ENCODE measurements around the gene MRPS12.
"Not testable (repeated sequence)": the region's sequence is repeated elsewhere in the genome, so short reads cannot be mapped to it uniquely, and the experiment has no call there.

Gene MRPS12

GRCh38 chr19:38930776-38931520 is at the start of gene MRPS12:
Gene MRPS12, plus strand, starts transcription at chr19:38930944. Its CDS starts 351 bp downstream, at chr19:38931295.
- in situ Hi-C loops (cut with HindIII; ENCODE audit: low sequenced_read_pairs) = no loop called here

- in situ Hi-C loops (cut with HindIII; ENCODE audit: low sequenced_read_pairs) = no loop called here
Measured at GRCh38 chr19:38883286-38883685, 47.5 kb upstream of the MRPS12 start.

DNA sequence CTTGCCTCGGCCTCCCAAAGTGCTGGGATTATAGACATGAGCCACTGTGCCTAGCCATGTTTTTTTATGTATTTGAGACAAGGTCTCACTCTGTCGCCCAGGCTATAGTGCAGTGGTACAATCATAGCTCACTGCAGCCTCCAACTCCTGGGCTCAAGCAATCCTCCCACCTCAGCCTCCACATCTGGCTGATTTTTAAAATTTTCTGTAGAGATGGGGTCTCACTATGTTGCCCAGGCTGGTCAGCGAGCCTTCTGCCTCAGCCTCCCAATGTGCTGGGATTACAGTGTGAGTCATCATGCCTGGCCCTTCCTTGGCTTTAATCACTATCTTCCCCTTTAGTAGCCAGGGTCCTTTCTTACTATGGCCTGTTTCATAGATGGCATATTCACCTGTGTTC is 46.1 kb upstream of the MRPS12 start:
- in situ Hi-C loops (cut with HindIII; ENCODE audit: low sequenced_read_pairs) = not testable (repeated sequence)

- in situ Hi-C loops (cut with HindIII; ENCODE audit: low sequenced_read_pairs) = no loop called here
Measured at GRCh38 chr19:38888876-38889275, 41.9 kb upstream of the MRPS12 start.

GRCh38 chr19:38889803-38890202 is 40.9 kb upstream of the MRPS12 start:
- in situ Hi-C loops (cut with HindIII; ENCODE audit: low sequenced_read_pairs) = no loop called here

DNA sequence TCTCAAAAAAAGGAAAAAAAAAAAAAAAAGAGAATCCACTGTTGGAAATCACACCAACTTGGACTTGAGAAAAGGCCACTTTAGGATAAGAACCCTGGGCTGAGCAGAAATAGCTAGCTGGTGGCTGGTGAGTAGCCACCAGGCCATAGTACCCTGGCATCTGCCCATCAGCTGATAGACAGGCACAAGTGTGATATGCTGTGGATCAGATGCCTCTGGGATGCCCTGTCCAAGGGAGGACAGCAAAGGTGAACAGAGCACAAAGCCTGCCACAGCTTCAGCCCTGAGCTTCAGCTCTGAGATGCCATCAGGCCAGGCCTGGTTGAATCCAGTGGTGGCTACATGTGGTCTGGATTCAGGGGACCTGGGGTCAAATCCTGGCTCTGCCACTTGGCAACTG is 40.1 kb upstream of the MRPS12 start:
- in situ Hi-C loops (cut with HindIII; ENCODE audit: low sequenced_read_pairs) = no loop called here

GRCh38 chr19:38891771-38892170 is 39.0 kb upstream of the MRPS12 start:
- in situ Hi-C loops (cut with HindIII; ENCODE audit: low sequenced_read_pairs) = no loop called here

GRCh38 chr19:38892841-38893240 is 37.9 kb upstream of the MRPS12 start:
- in situ Hi-C loops (cut with HindIII; ENCODE audit: low sequenced_read_pairs) = no loop called here

- in situ Hi-C loops (cut with HindIII; ENCODE audit: low sequenced_read_pairs) = no loop called here
Measured at GRCh38 chr19:38893341-38893771, 37.4 kb upstream of the MRPS12 start.

DNA sequence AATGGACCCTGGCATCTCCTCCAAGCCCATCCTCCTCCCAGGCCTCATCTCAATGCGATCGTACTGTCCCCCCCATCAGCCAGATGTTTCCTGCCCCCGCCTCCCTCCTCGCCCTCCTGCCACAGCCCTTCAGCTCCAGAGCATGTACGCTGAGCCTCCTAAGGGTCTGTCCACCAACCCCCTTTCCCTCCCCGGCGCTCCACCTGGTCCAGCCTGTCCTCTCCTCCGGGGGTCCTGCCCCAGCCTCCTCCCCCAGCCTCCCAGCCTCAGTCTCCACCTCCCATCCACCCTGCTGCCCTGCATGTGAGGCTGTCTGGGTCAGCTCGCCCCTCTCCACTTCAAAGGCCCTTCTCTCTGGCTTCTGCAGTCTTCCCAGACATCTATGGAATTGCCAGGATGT is 35.8 kb upstream of the MRPS12 start:
- in situ Hi-C loops (cut with HindIII; ENCODE audit: low sequenced_read_pairs) = no loop called here

GRCh38 chr19:38898788-38899446 is 31.8 kb upstream of the MRPS12 start:
- in situ Hi-C loops (cut with HindIII; ENCODE audit: low sequenced_read_pairs) = no loop called here

DNA sequence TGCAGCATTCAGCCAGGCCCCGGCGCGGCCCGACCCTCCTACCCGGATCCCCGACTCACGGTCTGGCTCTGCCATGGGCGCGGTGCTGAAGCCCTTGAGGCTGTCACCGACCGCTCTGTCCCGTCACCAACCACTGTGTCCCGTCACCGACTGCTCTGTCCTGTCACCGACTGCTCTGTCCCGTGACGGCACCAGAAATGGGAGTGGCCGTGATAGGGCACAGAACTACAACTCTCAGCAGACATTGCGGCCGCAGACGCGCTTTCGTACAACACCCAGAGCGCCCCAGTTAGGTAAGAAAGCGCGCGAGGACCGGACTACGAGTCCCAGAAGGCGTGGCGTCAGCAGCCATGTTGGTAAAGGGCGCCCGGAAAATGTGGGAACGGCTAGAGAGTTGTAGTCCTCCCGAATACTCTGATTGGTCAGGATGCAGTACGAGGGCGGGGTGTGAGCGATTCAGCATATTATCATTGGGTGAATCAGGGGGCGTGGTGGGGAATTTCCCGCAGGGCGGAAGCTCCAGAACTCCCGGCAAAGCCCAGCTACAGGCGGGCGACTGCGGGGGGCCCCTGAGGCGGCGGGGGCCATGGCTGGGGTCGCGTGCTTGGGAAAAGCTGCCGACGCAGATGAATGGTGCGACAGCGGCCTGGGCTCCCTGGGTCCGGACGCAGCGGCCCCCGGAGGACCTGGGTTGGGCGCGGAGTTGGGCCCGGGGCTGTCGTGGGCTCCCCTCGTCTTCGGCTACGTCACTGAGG is 31.1 kb upstream of the MRPS12 start, which contains the start of the genes NFKBIB and SIRT2:
TSS of gene NFKBIB (plus strand) at position 523 of the 755 bp plus-strand sequence. CDS start at position 587, 64 bp downstream.
TSS of gene SIRT2 (minus strand) at position 172 of the 755 bp plus-strand sequence. CDS start at position 75, 97 bp downstream.
- in situ Hi-C loops (cut with HindIII; ENCODE audit: low sequenced_read_pairs) = no loop called here

- in situ Hi-C loops (cut with HindIII; ENCODE audit: low sequenced_read_pairs) = no loop called here
Measured at GRCh38 chr19:38900202-38900629, 30.5 kb upstream of the MRPS12 start.

DNA sequence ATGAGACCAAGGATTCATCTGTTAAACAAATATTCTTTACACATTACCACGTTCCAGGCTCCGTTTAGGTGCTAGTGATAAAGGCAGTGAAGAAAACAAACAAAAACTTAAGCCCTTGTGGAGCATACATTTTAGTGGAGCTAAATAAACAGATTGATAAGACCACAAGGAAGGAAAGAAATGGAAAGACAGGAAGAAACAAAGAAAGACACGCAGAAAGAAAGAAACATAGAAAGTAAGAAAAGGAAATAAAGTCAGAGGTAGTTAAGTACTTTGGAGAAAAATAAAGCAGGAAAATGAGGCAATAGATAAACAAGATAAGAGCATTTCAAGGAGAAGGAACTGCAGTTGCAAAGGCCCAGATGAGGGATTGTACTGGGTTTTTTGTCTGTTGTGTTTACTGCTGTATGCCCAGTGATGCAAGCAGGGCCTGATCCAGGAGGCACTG is 30.0 kb upstream of the MRPS12 start:
- in situ Hi-C loops (cut with HindIII; ENCODE audit: low sequenced_read_pairs) = no loop called here

DNA sequence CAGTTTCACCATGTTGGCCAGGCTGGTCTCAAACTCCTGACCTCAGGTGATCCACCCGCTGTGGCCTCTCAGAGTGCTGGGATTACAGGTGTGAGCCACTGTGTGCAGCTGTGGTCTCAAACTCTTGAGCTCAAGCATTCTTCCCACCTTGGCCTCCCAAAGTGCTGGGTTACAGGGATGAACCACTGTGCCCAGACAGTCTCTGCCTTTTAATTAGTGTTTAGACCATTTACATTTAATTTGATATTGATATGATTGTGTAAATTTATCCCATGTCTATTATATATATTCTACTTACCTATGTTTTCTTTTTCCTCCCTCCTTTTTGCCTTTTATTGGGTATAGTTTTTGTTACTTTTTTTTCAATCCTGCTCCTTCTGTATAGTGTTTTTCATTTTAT is 29.1 kb upstream of the MRPS12 start:
- in situ Hi-C loops (cut with HindIII; ENCODE audit: low sequenced_read_pairs) = no loop called here

GRCh38 chr19:38904581-38905539 is 25.9 kb upstream of the MRPS12 start:
- in situ Hi-C loops (cut with HindIII; ENCODE audit: low sequenced_read_pairs) = no loop called here

DNA sequence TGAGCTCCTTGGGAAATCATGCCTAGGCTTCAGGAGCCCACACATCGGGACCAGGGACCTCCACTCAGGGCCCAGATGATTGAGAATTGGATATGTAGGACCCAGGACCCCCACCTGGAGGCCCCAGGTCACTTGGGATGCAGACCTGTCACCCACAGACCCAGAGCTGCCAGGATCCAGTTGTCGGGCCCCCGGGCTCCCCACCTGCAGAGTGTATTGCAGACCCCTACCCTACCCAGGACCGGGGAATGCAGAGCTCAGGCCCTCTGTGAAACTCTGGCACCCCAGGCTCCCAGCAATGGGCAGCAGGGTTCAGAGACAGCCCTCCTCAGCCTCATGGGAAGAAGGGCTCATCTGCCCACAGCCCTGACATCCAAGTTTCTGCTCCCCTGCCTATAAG is 25.1 kb upstream of the MRPS12 start:
- in situ Hi-C loops (cut with HindIII; ENCODE audit: low sequenced_read_pairs) = no loop called here

GRCh38 chr19:38907227-38907626 is 23.5 kb upstream of the MRPS12 start:
- in situ Hi-C loops (cut with HindIII; ENCODE audit: low sequenced_read_pairs) = no loop called here

GRCh38 chr19:38907670-38908069 is 23.1 kb upstream of the MRPS12 start:
- in situ Hi-C loops (cut with HindIII; ENCODE audit: low sequenced_read_pairs) = no loop called here

DNA sequence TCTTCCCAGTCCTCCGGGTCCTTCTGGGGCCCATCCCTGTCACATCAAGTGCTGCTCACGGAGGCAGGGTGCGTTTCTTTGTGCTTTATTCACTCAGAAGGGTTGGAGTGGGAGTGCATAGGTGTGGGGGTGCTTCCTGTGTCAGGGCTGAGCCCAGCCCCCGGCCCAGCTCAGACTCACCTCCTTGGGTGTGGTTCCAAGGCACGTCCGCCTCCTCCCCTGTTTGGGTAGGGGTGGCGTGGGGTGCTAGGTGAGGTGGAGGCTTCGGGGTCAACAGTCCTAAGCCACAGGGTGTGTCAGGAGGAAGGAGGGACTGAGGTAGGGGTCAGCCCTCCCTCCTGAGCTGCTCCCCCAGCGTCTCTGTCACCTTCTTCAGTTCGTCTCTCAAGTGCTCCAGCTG is 21.8 kb upstream of the MRPS12 start:
- in situ Hi-C loops (cut with HindIII; ENCODE audit: low sequenced_read_pairs) = no loop called here
